ENCODE data around the gene VWA3A. TPM values are rescaled to one million over a fixed set of nuclear protein-coding genes. Genes with fewer than 3 reads are reported as not detected.

Gene VWA3A
- total RNA-seq, 3 donors from 2014 or later: 0.29 to 2.3 TPM; not detected in 1

DNA sequence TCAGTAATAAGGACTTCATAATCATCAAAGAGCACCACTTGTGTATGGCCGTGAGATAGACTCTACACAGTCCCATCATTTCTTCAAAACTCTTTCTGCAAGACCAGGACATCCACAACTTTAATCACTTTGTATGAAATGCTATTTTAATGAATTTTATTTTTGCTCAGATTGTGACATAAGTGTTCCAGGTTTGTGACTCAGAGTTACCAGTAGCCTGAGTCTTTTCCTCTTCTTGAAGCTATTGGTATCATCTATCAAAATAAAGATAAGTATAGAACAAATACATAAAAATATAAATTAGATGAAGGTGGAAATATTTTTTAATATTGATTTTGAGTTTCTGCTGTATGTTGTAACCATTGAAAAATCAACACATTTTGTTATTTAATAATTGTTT, 16.6 kb upstream of the VWA3A start:
- Histone ChIP-seq H3K4me3 (no peak overlapping the region), H3K4me1 (no peaks in the 10 kb centered on the region), H3K27ac (no peak overlapping the region), H3K27me3 (no peaks in the 10 kb centered on the region), H3K36me3 (no peaks in the 10 kb centered on the region), H3K9me3 (no peaks in the 10 kb centered on the region)
- TF ChIP-seq, protein P1, sequence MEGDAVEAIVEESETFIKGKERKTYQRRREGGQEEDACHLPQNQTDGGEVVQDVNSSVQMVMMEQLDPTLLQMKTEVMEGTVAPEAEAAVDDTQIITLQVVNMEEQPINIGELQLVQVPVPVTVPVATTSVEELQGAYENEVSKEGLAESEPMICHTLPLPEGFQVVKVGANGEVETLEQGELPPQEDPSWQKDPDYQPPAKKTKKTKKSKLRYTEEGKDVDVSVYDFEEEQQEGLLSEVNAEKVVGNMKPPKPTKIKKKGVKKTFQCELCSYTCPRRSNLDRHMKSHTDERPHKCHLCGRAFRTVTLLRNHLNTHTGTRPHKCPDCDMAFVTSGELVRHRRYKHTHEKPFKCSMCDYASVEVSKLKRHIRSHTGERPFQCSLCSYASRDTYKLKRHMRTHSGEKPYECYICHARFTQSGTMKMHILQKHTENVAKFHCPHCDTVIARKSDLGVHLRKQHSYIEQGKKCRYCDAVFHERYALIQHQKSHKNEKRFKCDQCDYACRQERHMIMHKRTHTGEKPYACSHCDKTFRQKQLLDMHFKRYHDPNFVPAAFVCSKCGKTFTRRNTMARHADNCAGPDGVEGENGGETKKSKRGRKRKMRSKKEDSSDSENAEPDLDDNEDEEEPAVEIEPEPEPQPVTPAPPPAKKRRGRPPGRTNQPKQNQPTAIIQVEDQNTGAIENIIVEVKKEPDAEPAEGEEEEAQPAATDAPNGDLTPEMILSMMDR (IDR thresholded peaks at IDR 0.05): no peak
- no peak for DNase-seq (ENCODE audit: low spot score in 2 of 2)
- intact Hi-C loops (cut with DNase I; ENCODE audit: low total_unique reads): no loop called here

DNA sequence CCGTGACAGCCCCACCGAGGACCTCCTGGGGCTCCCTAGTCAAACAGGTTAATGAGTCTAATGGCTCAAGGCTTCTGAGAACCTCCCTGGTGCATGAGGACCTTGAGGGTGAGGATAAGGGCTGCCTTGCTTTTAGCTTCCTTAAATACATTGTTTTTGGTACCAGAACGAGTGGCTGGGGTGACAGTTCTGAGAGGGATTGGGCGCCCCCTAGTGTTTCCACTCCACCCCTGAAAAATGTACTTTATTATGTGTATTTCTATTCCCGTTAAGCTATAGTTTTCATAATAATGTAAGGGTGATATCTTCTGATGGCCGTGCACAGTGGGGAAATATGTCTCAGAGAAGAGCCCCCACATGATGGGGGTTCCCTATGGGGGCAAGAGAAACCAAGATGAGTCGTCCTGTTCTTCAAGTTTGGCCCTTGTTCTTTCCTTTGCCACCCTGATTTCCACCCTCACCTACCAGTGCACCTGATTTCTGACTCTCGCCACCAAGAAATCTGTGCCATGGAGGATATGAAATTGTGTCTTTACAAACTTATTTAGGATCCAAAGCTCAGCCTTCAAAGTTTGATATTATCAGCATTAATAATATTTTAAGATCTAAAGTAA, 14.5 kb upstream of the VWA3A start:
- H3K4me1 ChIP-seq: no peaks in the 10 kb centered on the region
- no peak for DNase-seq (ENCODE audit: low spot score in 2 of 2)
- H3K27ac ChIP-seq: no peak overlapping the region
- H3K4me3 ChIP-seq: no peak overlapping the region
- intact Hi-C loops (cut with DNase I; ENCODE audit: low total_unique reads): no loop called here
- no peaks in the 10 kb centered on the region for H3K27me3 ChIP-seq
- no peaks in the 10 kb centered on the region for H3K9me3 ChIP-seq
- TF ChIP-seq POLR2AphosphoS5 (IDR thresholded peaks at IDR 0.05): no peak
- TF ChIP-seq, protein P1 (IDR thresholded peaks at IDR 0.05): peak; percentile 47 to 66 (median 60)
- H3K36me3 ChIP-seq: no peaks in the 10 kb centered on the region

DNA sequence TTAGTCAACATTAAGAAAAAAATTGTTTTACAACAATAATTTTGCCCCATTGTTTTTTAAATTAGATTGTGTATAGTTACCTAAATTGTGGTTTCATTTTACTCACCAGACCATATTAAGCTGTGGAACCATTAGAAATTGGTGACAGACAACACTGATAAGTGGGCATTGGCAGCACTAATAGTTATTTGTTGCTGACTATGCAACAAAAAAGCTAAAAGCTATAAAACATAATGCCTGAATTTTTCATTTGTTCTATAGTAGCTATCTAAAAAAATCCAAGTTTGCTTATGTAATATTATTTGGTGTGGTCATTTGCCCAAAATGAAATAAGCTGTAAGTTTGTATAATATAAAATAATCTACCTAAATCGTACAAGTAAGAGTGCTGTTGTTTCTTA, 13.7 kb upstream of the VWA3A start:
- no peaks in the 10 kb centered on the region for H3K27me3 ChIP-seq
- no peak overlapping the region for H3K27ac ChIP-seq
- no peak overlapping the region for H3K4me3 ChIP-seq
- no peak for DNase-seq (ENCODE audit: low spot score in 2 of 2)
- intact Hi-C loops (cut with DNase I; ENCODE audit: low total_unique reads): no loop called here
- H3K9me3 ChIP-seq: no peaks in the 10 kb centered on the region
- TF ChIP-seq, protein P1 (IDR thresholded peaks at IDR 0.05): no peak
- TF ChIP-seq POLR2AphosphoS5 (IDR thresholded peaks at IDR 0.05) (no peak), POLR2A (IDR thresholded peaks at IDR 0.05) (no peak)
- no peaks in the 10 kb centered on the region for H3K36me3 ChIP-seq
- H3K4me1 ChIP-seq: no peaks in the 10 kb centered on the region

DNA sequence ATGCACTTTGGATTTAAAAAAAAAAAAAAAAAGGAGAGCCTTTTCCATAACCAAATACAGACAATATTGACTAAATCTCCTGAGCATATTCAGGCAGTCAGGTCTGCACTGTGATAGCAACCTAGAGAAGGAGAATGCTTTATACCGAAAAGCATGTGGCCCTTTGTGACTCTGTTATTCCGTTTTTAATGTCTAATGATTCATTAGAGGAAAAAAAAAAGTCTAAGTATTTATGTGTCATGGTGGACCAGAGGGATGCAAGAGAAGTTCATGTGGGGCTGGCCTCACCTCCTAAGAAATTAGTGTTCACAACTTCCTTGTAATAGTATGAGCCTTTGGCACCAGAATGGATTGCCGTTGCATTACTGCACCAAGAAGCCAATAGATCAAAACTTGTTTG, 11.3 kb upstream of the VWA3A start:
- no peaks in the 10 kb centered on the region for H3K36me3 ChIP-seq
- TF ChIP-seq POLR2A (IDR thresholded peaks at IDR 0.05) (no peak), POLR2AphosphoS5 (IDR thresholded peaks at IDR 0.05) (no peak)
- TF ChIP-seq, protein P1 (IDR thresholded peaks at IDR 0.05): no peak
- H3K4me3 ChIP-seq: no peak overlapping the region
- H3K27me3 ChIP-seq: no peaks in the 10 kb centered on the region
- H3K9me3 ChIP-seq: no peaks in the 10 kb centered on the region
- no peaks in the 10 kb centered on the region for H3K4me1 ChIP-seq
- intact Hi-C loops (cut with DNase I; ENCODE audit: low total_unique reads): no loop called here
- H3K27ac ChIP-seq: no peak overlapping the region
- DNase-seq (ENCODE audit: low spot score in 2 of 2): no peak

DNA sequence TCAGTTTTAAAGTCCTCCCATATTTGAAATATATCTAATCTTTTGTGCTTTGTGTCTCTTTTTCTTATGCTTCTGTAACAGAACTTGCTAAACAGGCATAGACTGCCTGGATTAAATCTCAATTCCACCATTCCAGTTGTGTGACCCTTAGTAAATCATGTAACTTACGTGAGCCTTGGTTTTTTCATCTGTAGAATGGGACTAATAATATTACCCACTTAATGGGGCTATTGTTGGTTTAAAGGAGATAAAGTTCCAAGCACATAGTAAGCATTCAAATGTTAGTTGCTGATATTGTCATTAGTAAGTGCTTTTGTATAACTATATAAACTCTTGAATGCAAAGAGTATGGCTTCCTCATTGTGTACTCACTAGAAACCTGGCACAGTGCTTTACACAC, 5.9 kb upstream of the VWA3A start:
- no peaks in the 10 kb centered on the region for H3K27me3 ChIP-seq
- intact Hi-C loops (cut with DNase I; ENCODE audit: low total_unique reads): no loop called here
- TF ChIP-seq POLR2A (IDR thresholded peaks at IDR 0.05) (no peak), POLR2AphosphoS5 (IDR thresholded peaks at IDR 0.05) (no peak)
- no peaks in the 10 kb centered on the region for H3K4me1 ChIP-seq
- H3K27ac ChIP-seq: no peak overlapping the region
- no peaks in the 10 kb centered on the region for H3K36me3 ChIP-seq
- H3K9me3 ChIP-seq: no peaks in the 10 kb centered on the region
- no peak for DNase-seq (ENCODE audit: low spot score in 2 of 2)
- no peak overlapping the region for H3K4me3 ChIP-seq

- Histone ChIP-seq H3K9me3 (no peaks in the 10 kb centered on the region), H3K4me3 (no peak overlapping the region), H3K4me1 (no peaks in the 10 kb centered on the region), H3K27ac (no peak overlapping the region), H3K27me3 (no peaks in the 10 kb centered on the region), H3K36me3 (no peaks in the 10 kb centered on the region)
- TF ChIP-seq POLR2AphosphoS5 (IDR thresholded peaks at IDR 0.05) (no peak), POLR2A (IDR thresholded peaks at IDR 0.05) (no peak)
- TF ChIP-seq, protein P1 (IDR thresholded peaks at IDR 0.05): no peak
- DNase-seq (ENCODE audit: low spot score in 2 of 2): no peak
- intact Hi-C loops (cut with DNase I; ENCODE audit: low total_unique reads): no loop called here
Measured at GRCh38 chr16:22088642-22089041, 3.7 kb upstream of the VWA3A start.

Data from breast epithelium (tissue), 4 donors.